K562 (cell line): ENCODE data around the gene FUT6. TPM values are rescaled to one million over a fixed set of nuclear protein-coding genes. Genes with fewer than 3 reads are reported as not detected.

Experiments
- ATF1 ChIP-seq, 2 experiments: fragments of 450-650 bp in 1 of 2; IDR thresholded peaks; 2 replicates each; pipeline ENCODE4 v1.6.1; 2016; ENCODE audit warnings: missing compliant biosample characterization in 1 of 2, missing genetic modification characterization in 1 of 2
- CGGBP1 ChIP-seq: fragments of 250-450 bp; sonication (Bioruptor Pico); IDR thresholded peaks from 2 replicates; pipeline ENCODE4 v1.9.0; 2021; ENCODE audit warnings: mild to moderate bottlenecking
- COPS2 ChIP-seq: fragments of 450-650 bp; conservative IDR thresholded peaks from 2 replicates; pipeline ENCODE4 v1.6.1; 2016; ENCODE audit warnings: mild to moderate bottlenecking, moderate library complexity
- DACH1 ChIP-seq: fragments of 450-650 bp; IDR thresholded peaks from 2 replicates; pipeline ENCODE4 v1.6.1; 2018; ENCODE audit not compliant: partially characterized antibody
- ESRRA ChIP-seq: fragments of 450-650 bp; IDR thresholded peaks from 2 replicates; pipeline ENCODE4 v1.6.1; 2014; ENCODE audit warnings: low read depth, mild to moderate bottlenecking, moderate library complexity, borderline replicate concordance
- JUNB ChIP-seq: fragments of 450-650 bp; formaldehyde crosslinking; conservative IDR thresholded peaks from 2 replicates; pipeline ENCODE4 v1.4.0; 2020; ENCODE audit warnings: mild to moderate bottlenecking
- KLF1 ChIP-seq: fragments of 450-650 bp; IDR thresholded peaks from 2 replicates; pipeline ENCODE4 v1.6.1; 2016; ENCODE audit warnings: missing genetic modification characterization, missing compliant biosample characterization
- LARP7 ChIP-seq: fragments of 450-650 bp; IDR thresholded peaks from 2 replicates; pipeline ENCODE4 v1.6.1; 2016
- LCOR ChIP-seq: sonication (generic); formaldehyde crosslinking; IDR thresholded peaks from 2 replicates; pipeline ENCODE4 v1.8.0; 2022; ENCODE audit warnings: mild to moderate bottlenecking, missing genetic modification reagents
- NBN ChIP-seq: fragments of 450-650 bp; IDR thresholded peaks from 2 replicates; pipeline ENCODE4 v1.6.1; 2016; ENCODE audit warnings: low read depth, mild to moderate bottlenecking
- NFATC3 ChIP-seq: fragments of 450-650 bp; IDR thresholded peaks from 2 replicates; pipeline ENCODE4 v1.6.1; 2017; ENCODE audit warnings: mild to moderate bottlenecking
- NR4A1 ChIP-seq, 2 experiments: fragments of 250-450 bp in 1 of 2; fragments of 450-650 bp in 1 of 2; sonication (Bioruptor Pico) in 1 of 2; IDR thresholded peaks; 2 replicates each; pipeline versions ENCODE4 v1.4.0 to v1.6.1; 2016 to 2020; ENCODE audit warnings: mild to moderate bottlenecking in 2 of 2, missing compliant biosample characterization in 1 of 2, missing genetic modification characterization in 1 of 2, moderate library complexity in 1 of 2
- PPARD ChIP-seq: fragments of 250-450 bp; sonication (Bioruptor Pico); IDR thresholded peaks from 2 replicates; pipeline ENCODE4 v1.8.0; 2022; ENCODE audit warnings: inconsistent platforms, mild to moderate bottlenecking, moderate library complexity
- TAF1 ChIP-seq: IDR thresholded peaks from 2 replicates; pipeline ENCODE4 v1.6.1; 2011; ENCODE audit warnings: mild to moderate bottlenecking, low read length, moderate library complexity; ENCODE audit not compliant: insufficient read depth, control insufficient read depth, severe bottlenecking; ENCODE audit errors: extremely low read depth
- ZFX ChIP-seq: sonication (generic); formaldehyde crosslinking; IDR thresholded peaks from 2 replicates; pipeline ENCODE4 v1.8.0; 2022; ENCODE audit warnings: mild to moderate bottlenecking, missing genetic modification reagents, moderate library complexity
- ZNF609 ChIP-seq: sonication (generic); formaldehyde crosslinking; IDR thresholded peaks from 2 replicates; pipeline ENCODE4 v1.8.1; 2023; ENCODE audit warnings: missing genetic modification reagents, mild to moderate bottlenecking, borderline replicate concordance
- polyA plus RNA-seq, 8 experiments: library from polyadenylated mRNA; depleted of rRNA in 4 of 8; stranded (reverse) in 5 of 8; unstranded in 3 of 8; fragments of >200 nt; fragmentation: Nextera tagmentation in 2 of 8; fragmentation: Illumina TruSeq in 1 of 8; extraction: Ambion mirVana in 2 of 8; extraction: Trizol in 1 of 8; gene quantifications; 2 replicates each; pipeline versions ENCODE4 v1.2.1 to v1.2.3, GENCODE V29; 2011 to 2014; ENCODE audit warnings: inconsistent platforms in 1 of 8, missing spikeins in 1 of 8
- total RNA-seq, 7 experiments: library from RNA; depleted of rRNA in 6 of 7; stranded (reverse); fragments of >200 nt in 6 of 7; fragmentation: Illumina TruSeq in 2 of 7; extraction: Trizol in 2 of 7; gene quantifications; 2 replicates each; pipeline versions ENCODE4 v1.2.1 to v1.2.3, GENCODE V29; 2011 to 2021; ENCODE audit warnings: low replicate concordance in 1 of 7

FUT6 gene
- total and polyA plus RNA-seq, 9 of the 15 experiments (the other 6 are each of a cell fraction or from before 2014, with no cell fraction given): 0.04 TPM; not detected in 8

- TF ChIP-seq ZNF609 (CRISPR knock-in tag): peak; percentile 42; the same call in 1 of the 2 replicates
- TF ChIP-seq NBN: peak; percentile 77
- no peak for TF ChIP-seq PPARD
- TF ChIP-seq DACH1: peak; percentile 61
- no peak for TF ChIP-seq COPS2
- peak; percentile 87; the same call in 1 of the 2 replicates for TF ChIP-seq LCOR (CRISPR knock-in tag)
- 0 out of 2 replicates have a peak, but pooled peaks have one; percentile 76 for TF ChIP-seq LARP7
- TF ChIP-seq ATF1 (CRISPR knock-in tag; IDR thresholded peaks at IDR 0.05): peak; percentile 38; the same call in 1 of the 2 replicates
- peak; percentile 87 for TF ChIP-seq ATF1 (tag; IDR thresholded peaks at IDR 0.05)
- no peak for TF ChIP-seq NFATC3
- TF ChIP-seq CGGBP1 (CRISPR knock-in tag): no peak; the same call in 1 of the 2 replicates
- peak; percentile 93 for TF ChIP-seq ESRRA
- TF ChIP-seq KLF1 (tag): no peak
- peak; percentile 89 for TF ChIP-seq ZFX (CRISPR knock-in tag)
- peak; percentile 86 for TF ChIP-seq JUNB (CRISPR knock-in tag)
- TF ChIP-seq NR4A1 (CRISPR knock-in tag; IDR thresholded peaks at IDR 0.05): no peak
- peak; percentile 20; the same call in 1 of the 2 replicates for TF ChIP-seq NR4A1 (tag; IDR thresholded peaks at IDR 0.05)
- peak; percentile 77 for TF ChIP-seq TAF1
Measured at GRCh38 chr19:5827891-5828660, 11.4 kb downstream of the FUT6 start (continued).
